ENCODE data around the gene NCBP2L.

Gene NCBP2L

DNA sequence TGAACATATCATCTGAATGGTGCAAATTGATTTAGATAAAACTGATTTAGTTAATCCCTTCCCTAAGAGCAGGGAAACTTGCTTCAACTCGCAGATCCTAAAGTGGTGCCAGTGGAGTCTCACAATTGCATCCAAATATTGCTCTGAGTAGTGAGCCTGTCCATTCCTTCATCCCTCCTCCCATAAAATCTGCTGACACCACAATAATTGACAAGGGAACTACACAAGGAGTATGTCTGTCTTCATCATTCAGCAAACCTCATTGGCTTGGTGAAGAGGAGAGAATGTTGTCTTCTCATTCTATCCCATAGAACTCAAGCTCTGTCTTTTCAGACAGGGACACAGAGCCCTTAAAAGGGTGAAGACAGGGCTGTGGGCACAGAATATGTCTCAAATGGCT, 52.3 kb downstream of the NCBP2L start:
- H3K79me2 ChIP-seq (ENCODE audit: low read length) = no peaks in the 10 kb centered on the region
- no peaks in the 10 kb centered on the region for H3K27me3 ChIP-seq (ENCODE audit: low read depth, low read length)
- no peak overlapping the region for H3K27ac ChIP-seq (ENCODE audit: low read length)
- no peak overlapping the region for H3K4me2 ChIP-seq (ENCODE audit: low read length)
- H3K36me3 ChIP-seq (replicated peaks; ENCODE audit: low read depth, low read length) = no peaks in the 10 kb centered on the region
- H3K4me1 ChIP-seq (ENCODE audit: low read length) = no peaks in the 10 kb centered on the region
- H3K9me3 ChIP-seq (ENCODE audit: insufficient read depth, low read length) = no peaks in the 10 kb centered on the region
- no peak overlapping the region for H2AFZ ChIP-seq (ENCODE audit: low read depth, low read length)
- H3K4me3 ChIP-seq (ENCODE audit: low read length) = no peak overlapping the region
- TF ChIP-seq, protein P1, sequence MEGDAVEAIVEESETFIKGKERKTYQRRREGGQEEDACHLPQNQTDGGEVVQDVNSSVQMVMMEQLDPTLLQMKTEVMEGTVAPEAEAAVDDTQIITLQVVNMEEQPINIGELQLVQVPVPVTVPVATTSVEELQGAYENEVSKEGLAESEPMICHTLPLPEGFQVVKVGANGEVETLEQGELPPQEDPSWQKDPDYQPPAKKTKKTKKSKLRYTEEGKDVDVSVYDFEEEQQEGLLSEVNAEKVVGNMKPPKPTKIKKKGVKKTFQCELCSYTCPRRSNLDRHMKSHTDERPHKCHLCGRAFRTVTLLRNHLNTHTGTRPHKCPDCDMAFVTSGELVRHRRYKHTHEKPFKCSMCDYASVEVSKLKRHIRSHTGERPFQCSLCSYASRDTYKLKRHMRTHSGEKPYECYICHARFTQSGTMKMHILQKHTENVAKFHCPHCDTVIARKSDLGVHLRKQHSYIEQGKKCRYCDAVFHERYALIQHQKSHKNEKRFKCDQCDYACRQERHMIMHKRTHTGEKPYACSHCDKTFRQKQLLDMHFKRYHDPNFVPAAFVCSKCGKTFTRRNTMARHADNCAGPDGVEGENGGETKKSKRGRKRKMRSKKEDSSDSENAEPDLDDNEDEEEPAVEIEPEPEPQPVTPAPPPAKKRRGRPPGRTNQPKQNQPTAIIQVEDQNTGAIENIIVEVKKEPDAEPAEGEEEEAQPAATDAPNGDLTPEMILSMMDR (IDR thresholded peaks at IDR 0.05; ENCODE audit: low read depth, low read length) = no peak
- TF ChIP-seq EZH2phosphoT487 (IDR thresholded peaks at IDR 0.05; ENCODE audit: low read depth) = no peak
- H3K9ac ChIP-seq (ENCODE audit: low read length) = no peak overlapping the region
- H4K20me1 ChIP-seq (ENCODE audit: insufficient read depth, low read length) = no peaks in the 10 kb centered on the region

DNA sequence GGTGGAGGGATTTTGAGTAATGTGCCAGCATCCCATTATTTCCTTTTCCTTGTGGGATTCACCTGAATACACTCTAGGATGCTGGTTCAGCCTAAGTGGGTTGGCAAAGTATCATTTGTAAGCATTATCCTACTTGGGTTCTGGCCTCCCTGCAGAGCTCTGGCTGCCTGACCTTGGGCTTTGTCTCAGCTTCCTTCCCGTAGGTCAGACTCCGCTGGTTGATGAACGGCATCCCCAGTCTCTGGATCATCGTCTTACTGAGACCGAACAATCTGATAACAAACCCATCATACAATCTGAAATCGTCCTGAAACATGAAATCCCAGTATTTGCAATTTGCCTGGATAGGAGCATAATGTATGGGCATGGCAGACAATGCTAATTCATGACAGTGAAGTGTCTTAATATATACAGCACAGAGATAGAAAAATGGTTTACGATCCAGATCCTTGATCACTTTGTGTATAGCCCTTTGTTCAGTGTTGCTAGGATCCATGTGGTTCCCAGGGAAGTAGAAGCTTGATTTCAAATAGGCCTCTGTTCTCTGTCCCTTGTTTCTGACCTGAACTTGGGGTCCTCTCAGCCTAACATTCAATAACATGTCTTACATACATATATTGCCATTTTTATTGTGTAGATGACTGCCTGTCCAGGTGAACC, 53.7 kb downstream of the NCBP2L start:
- Histone ChIP-seq H3K4me3 (ENCODE audit: low read length) (no peak overlapping the region), H4K20me1 (ENCODE audit: insufficient read depth, low read length) (no peaks in the 10 kb centered on the region), H3K4me2 (ENCODE audit: low read length) (no peak overlapping the region), H2AFZ (ENCODE audit: low read depth, low read length) (no peak overlapping the region), H3K27ac (ENCODE audit: low read length) (no peak overlapping the region), H3K4me1 (ENCODE audit: low read length) (no peaks in the 10 kb centered on the region), H3K9ac (ENCODE audit: low read length) (no peak overlapping the region), H3K36me3 (replicated peaks; ENCODE audit: low read depth, low read length) (no peaks in the 10 kb centered on the region), H3K79me2 (ENCODE audit: low read length) (no peaks in the 10 kb centered on the region), H3K27me3 (ENCODE audit: low read depth, low read length) (no peaks in the 10 kb centered on the region), H3K9me3 (ENCODE audit: insufficient read depth, low read length) (no peaks in the 10 kb centered on the region)
- TF ChIP-seq, protein P1 (IDR thresholded peaks at IDR 0.05; ENCODE audit: low read depth, low read length) = no peak

- Histone ChIP-seq H3K4me3 (ENCODE audit: low read length) (no peak overlapping the region), H3K4me1 (ENCODE audit: low read length) (no peaks in the 10 kb centered on the region), H3K79me2 (ENCODE audit: low read length) (no peaks in the 10 kb centered on the region), H3K27ac (ENCODE audit: low read length) (no peak overlapping the region), H3K9ac (ENCODE audit: low read length) (no peak overlapping the region), H3K9me3 (ENCODE audit: insufficient read depth, low read length) (no peaks in the 10 kb centered on the region), H3K27me3 (ENCODE audit: low read depth, low read length) (no peaks in the 10 kb centered on the region), H3K36me3 (replicated peaks; ENCODE audit: low read depth, low read length) (no peaks in the 10 kb centered on the region), H4K20me1 (ENCODE audit: insufficient read depth, low read length) (no peaks in the 10 kb centered on the region), H2AFZ (ENCODE audit: low read depth, low read length) (no peak overlapping the region), H3K4me2 (ENCODE audit: low read length) (no peak overlapping the region)
- TF ChIP-seq, protein P1 (IDR thresholded peaks at IDR 0.05; ENCODE audit: low read depth, low read length) = no peak
- no peak for TF ChIP-seq EZH2phosphoT487 (IDR thresholded peaks at IDR 0.05; ENCODE audit: low read depth)
Observed at GRCh38 chrX:107834275-107835201, 57.0 kb downstream of the NCBP2L start.

DNA sequence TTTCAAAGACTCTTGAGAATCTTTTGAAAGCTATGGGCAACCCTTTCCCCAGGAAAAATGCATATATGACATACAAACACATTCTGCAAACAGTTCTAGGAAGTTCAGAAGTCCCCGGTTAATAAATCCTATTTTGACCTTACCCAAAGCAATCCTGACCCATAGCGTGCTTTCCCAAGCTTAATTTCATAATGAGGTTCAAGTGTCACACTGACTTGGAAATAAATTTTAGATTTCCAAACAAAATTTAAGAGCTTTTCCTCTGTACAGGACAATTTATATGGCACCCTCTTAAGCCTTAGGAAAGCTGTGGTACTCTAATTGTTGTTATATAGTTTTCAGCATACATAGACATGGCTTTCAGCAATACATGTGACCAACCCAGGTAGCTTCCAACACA, 59.4 kb downstream of the NCBP2L start:
- Histone ChIP-seq H3K27ac (ENCODE audit: low read length) (no peak overlapping the region), H3K4me1 (ENCODE audit: low read length) (no peaks in the 10 kb centered on the region), H4K20me1 (ENCODE audit: insufficient read depth, low read length) (no peaks in the 10 kb centered on the region), H3K4me3 (ENCODE audit: low read length) (no peak overlapping the region), H3K36me3 (replicated peaks; ENCODE audit: low read depth, low read length) (no peaks in the 10 kb centered on the region), H2AFZ (ENCODE audit: low read depth, low read length) (no peak overlapping the region), H3K9me3 (ENCODE audit: insufficient read depth, low read length) (no peaks in the 10 kb centered on the region), H3K4me2 (ENCODE audit: low read length) (no peak overlapping the region), H3K79me2 (ENCODE audit: low read length) (no peaks in the 10 kb centered on the region), H3K27me3 (ENCODE audit: low read depth, low read length) (no peaks in the 10 kb centered on the region), H3K9ac (ENCODE audit: low read length) (no peak overlapping the region)
- no peak for TF ChIP-seq EZH2phosphoT487 (IDR thresholded peaks at IDR 0.05; ENCODE audit: low read depth)
- TF ChIP-seq, protein P1 (IDR thresholded peaks at IDR 0.05; ENCODE audit: low read depth, low read length) = no peak

All from OCI-LY3 (cell line).